ENCODE data around the gene ERAL1.

DNA sequence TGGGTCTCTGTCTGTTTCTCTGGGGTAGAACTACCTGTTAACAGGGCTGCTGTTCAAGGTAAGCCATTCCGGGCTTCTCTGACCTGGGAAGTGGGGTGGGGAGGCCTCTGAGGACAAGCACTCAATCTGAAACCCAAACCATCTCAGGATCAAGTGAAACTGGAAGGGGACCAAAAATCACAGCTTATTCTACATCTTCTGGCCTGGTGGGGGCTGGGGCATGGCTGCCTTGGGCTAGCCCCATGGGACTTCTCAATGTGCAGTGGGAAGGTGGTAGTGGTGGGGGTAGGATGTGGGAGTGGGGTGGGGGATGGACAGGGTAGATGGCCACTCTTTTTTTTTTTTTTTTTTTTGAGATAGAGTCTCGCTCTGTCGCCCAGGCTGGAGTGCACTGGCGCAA lies 37.2 kb downstream of the ERAL1 start:
- no peak for TF ChIP-seq NR1H2 (CRISPR knock-in tag; IDR thresholded peaks at IDR 0.05)
- no peak for TF ChIP-seq ZNF232 (CRISPR knock-in tag; IDR thresholded peaks at IDR 0.05)
- TF ChIP-seq, protein P1, sequence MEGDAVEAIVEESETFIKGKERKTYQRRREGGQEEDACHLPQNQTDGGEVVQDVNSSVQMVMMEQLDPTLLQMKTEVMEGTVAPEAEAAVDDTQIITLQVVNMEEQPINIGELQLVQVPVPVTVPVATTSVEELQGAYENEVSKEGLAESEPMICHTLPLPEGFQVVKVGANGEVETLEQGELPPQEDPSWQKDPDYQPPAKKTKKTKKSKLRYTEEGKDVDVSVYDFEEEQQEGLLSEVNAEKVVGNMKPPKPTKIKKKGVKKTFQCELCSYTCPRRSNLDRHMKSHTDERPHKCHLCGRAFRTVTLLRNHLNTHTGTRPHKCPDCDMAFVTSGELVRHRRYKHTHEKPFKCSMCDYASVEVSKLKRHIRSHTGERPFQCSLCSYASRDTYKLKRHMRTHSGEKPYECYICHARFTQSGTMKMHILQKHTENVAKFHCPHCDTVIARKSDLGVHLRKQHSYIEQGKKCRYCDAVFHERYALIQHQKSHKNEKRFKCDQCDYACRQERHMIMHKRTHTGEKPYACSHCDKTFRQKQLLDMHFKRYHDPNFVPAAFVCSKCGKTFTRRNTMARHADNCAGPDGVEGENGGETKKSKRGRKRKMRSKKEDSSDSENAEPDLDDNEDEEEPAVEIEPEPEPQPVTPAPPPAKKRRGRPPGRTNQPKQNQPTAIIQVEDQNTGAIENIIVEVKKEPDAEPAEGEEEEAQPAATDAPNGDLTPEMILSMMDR (IDR thresholded peaks at IDR 0.05): no peak
- TF ChIP-seq, protein P2, sequence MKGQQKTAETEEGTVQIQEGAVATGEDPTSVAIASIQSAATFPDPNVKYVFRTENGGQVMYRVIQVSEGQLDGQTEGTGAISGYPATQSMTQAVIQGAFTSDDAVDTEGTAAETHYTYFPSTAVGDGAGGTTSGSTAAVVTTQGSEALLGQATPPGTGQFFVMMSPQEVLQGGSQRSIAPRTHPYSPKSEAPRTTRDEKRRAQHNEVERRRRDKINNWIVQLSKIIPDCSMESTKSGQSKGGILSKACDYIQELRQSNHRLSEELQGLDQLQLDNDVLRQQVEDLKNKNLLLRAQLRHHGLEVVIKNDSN (CRISPR knock-in tag; IDR thresholded peaks at IDR 0.05): no peak

Data from WTC11 (cell line).